PC-3 (cell line): ENCODE measurements around the gene MRPL24. TPM values are rescaled to one million over a fixed set of nuclear protein-coding genes. Genes with fewer than 3 reads are reported as not detected.

ENCODE experiments used
- ATAC-seq: fragments of 200-7000 bp; cut with Tn5 transposase; 2 replicates; pipeline ENCODE4 v1.9.1; 2020; ENCODE audit warnings: mild to moderate bottlenecking, moderate library complexity
- BruUV-seq: library from RNA; stranded (reverse); fragments of 400-500 nt; replicated peaks from 2 replicates; lab custom pipeline; 2021; lab: Mats Ljungman, UMichigan
- CTCF ChIA-PET: fragments of 300-600 bp; sonication (Branson Sonifier 250); formaldehyde crosslinking; loops from one replicate; lab custom pipeline; 2022; ENCODE audit warnings: antibody characterized with exemption; lab: Charles Lee
- POLR2A ChIA-PET: fragments of 300-600 bp; sonication (Branson Sonifier 250); formaldehyde crosslinking; loops from one replicate; lab custom pipeline; 2022; ENCODE audit warnings: antibody characterized with exemption; ENCODE audit not compliant: unreplicated experiment; lab: Charles Lee
- DNase-seq: peaks from one replicate; pipeline ENCODE4 v3.0.0-alpha.2; 2015
- H2AFZ ChIP-seq: fragments of 300-600 bp; sonication (generic); 2 replicates; pipeline ENCODE4 v1.6.0; 2016; ENCODE audit warnings: antibody characterized with exemption, low read length
- H3F3A ChIP-seq: fragments of 300-600 bp; sonication (generic); one replicate; pipeline ENCODE4 v1.6.0; 2017; ENCODE audit warnings: antibody characterized with exemption, low read length, control low read depth, mild to moderate bottlenecking; ENCODE audit not compliant: unreplicated experiment
- H3K27ac ChIP-seq: fragments of 300-600 bp; sonication (generic); 2 replicates; pipeline ENCODE4 v1.5.1; 2016; ENCODE audit warnings: mild to moderate bottlenecking, low read length
- H3K27me3 ChIP-seq: fragments of 300-600 bp; sonication (generic); 2 replicates; pipeline ENCODE4 v1.6.1; 2016; ENCODE audit warnings: low read length, mixed read lengths
- H3K36me3 ChIP-seq: fragments of 300-600 bp; sonication (generic); 2 replicates; pipeline ENCODE4 v1.6.1; 2016; ENCODE audit warnings: low read depth, mixed run types, low read length, mixed read lengths
- H3K4me1 ChIP-seq: fragments of 300-600 bp; sonication (generic); 2 replicates; pipeline ENCODE4 v1.5.1; 2016; ENCODE audit warnings: low read length; ENCODE audit not compliant: insufficient read depth
- H3K4me2 ChIP-seq: fragments of 300-600 bp; sonication (generic); 2 replicates; pipeline ENCODE4 v1.6.0; 2016; ENCODE audit warnings: low read length
- H3K4me3 ChIP-seq: fragments of 300-600 bp; sonication (generic); 2 replicates; pipeline ENCODE4 v1.5.1; 2016; ENCODE audit warnings: mild to moderate bottlenecking, low read length, mixed read lengths
- H3K79me2 ChIP-seq: fragments of 300-600 bp; sonication (generic); 2 replicates; pipeline ENCODE4 v1.6.1; 2017; ENCODE audit warnings: low read length, mixed read lengths
- H3K9ac ChIP-seq: fragments of 300-600 bp; sonication (generic); 2 replicates; pipeline ENCODE4 v1.6.0; 2016; ENCODE audit warnings: mild to moderate bottlenecking, low read length
- H3K9me2 ChIP-seq: fragments of 300-600 bp; sonication (generic); replicated peaks from 2 replicates; pipeline ENCODE4 v1.6.1; 2016; ENCODE audit warnings: mixed run types, low read length, mixed read lengths
- H3K9me3 ChIP-seq: fragments of 300-600 bp; sonication (generic); 2 replicates; pipeline ENCODE4 v1.6.1; 2016; ENCODE audit warnings: low read length, mixed read lengths
- H4K20me1 ChIP-seq: fragments of 300-600 bp; sonication (generic); 2 replicates; pipeline ENCODE4 v1.6.1; 2016; ENCODE audit warnings: low read length, mixed read lengths
- CTCF ChIP-seq: fragments of 300-600 bp; sonication (generic); conservative IDR thresholded peaks from 2 replicates; pipeline ENCODE4 v1.5.1; 2017; ENCODE audit warnings: antibody characterized with exemption, low read depth, mild to moderate bottlenecking, low read length
- EZH2 ChIP-seq: fragments of 300-600 bp; sonication (generic); IDR thresholded peaks from one replicate; pipeline ENCODE4 v1.6.1; 2017; ENCODE audit warnings: antibody characterized with exemption, mild to moderate bottlenecking, low read length; ENCODE audit not compliant: unreplicated experiment
- EZH2phosphoT487 ChIP-seq: fragments of 300-600 bp; sonication (generic); IDR thresholded peaks from 2 replicates; pipeline ENCODE4 v1.6.1; 2018; ENCODE audit warnings: mild to moderate bottlenecking, antibody characterized with exemption, low read length, borderline replicate concordance
- intact Hi-C: fragments of 100-400 bp; cut with micrococcal nuclease; formaldehyde crosslinking; loops from 2 replicates; pipeline ENCODE4 v1.9.0; 2023
- total RNA-seq: library from RNA; depleted of rRNA; stranded (reverse); fragments of >200 nt; gene quantifications from 2 replicates; pipeline ENCODE4 v1.2.3, GENCODE V29; 2014

Gene MRPL24
- total RNA-seq, 1 experiment from 2014 or later, result 275 TPM

GRCh38 chr1:156750191-156750672 is 9.3 kb upstream of the MRPL24 start:
- H3K79me2 ChIP-seq, result peaks cover 76% of the 10 kb centered on the region
- peak overlapping the region; percentile 99 for H3K27ac ChIP-seq
- POLR2A ChIA-PET, result no interaction called here
- peak; percentile 84 for DNase-seq
- no peaks in the 10 kb centered on the region for H3K27me3 ChIP-seq
- H2AFZ ChIP-seq, result peak overlapping the region; percentile 43
- H3K9ac ChIP-seq, result peak overlapping the region; percentile 99
- BruUV-seq, result no TSS peak
- H3K4me2 ChIP-seq, result peak overlapping the region; percentile 96
- peak overlapping the region; percentile 86 for H3K4me3 ChIP-seq
- 0 out of 2 replicates have a peak, but pooled peaks cover 5% of the 10 kb centered on the region for H4K20me1 ChIP-seq
- CTCF ChIA-PET, result interaction anchor here (0.6 to 1.6 kb wide), 2 partner anchors 24 to 293 kb away, joined by 3 to 7 read pairs; no protein-coding TSS in a partner anchor
- H3K9me3 ChIP-seq, result no peaks in the 10 kb centered on the region
- H3K9me2 ChIP-seq, result no peaks in the 10 kb centered on the region
- ATAC-seq, result peak; percentile 1; the same call in 1 of the 2 replicates
- H3K4me1 ChIP-seq, result peaks cover 56% of the 10 kb centered on the region
- intact Hi-C loops, result no loop called here
- TF ChIP-seq EZH2phosphoT487 (no peak), CTCF (no peak), EZH2 (no peak)
- peaks cover 16% of the 10 kb centered on the region; the same call in 1 of the 2 replicates for H3K36me3 ChIP-seq
- peaks cover 11% of the 10 kb centered on the region for H3F3A ChIP-seq

GRCh38 chr1:156749419-156750118 is 8.7 kb upstream of the MRPL24 start:
- Histone ChIP-seq H2AFZ (no peak overlapping the region), H3K9me2 (no peaks in the 10 kb centered on the region), H3K27ac (peak overlapping the region; percentile 99), H3K9ac (peak overlapping the region; percentile 99), H4K20me1 (0 out of 2 replicates have a peak, but pooled peaks cover 5% of the 10 kb centered on the region), H3K36me3 (peaks cover 23% of the 10 kb centered on the region; the same call in 1 of the 2 replicates), H3K79me2 (peaks cover 83% of the 10 kb centered on the region), H3K4me3 (peak overlapping the region; percentile 86), H3K4me2 (peak overlapping the region; percentile 96), H3F3A (peaks cover 11% of the 10 kb centered on the region), H3K27me3 (no peaks in the 10 kb centered on the region), H3K4me1 (peaks cover 56% of the 10 kb centered on the region), H3K9me3 (no peaks in the 10 kb centered on the region)
- no peak for TF ChIP-seq EZH2
- ATAC-seq (no peak), DNase-seq (peak; percentile 44)
- POLR2A ChIA-PET, result no interaction called here
- intact Hi-C loops, result no loop called here
- no TSS peak for BruUV-seq
- CTCF ChIA-PET, result interaction anchor here (0.6 to 1.6 kb wide), 2 partner anchors 24 to 292 kb away, joined by 3 to 7 read pairs; no protein-coding TSS in a partner anchor

- Histone ChIP-seq H3K4me3 (peak overlapping the region; percentile 86), H3K79me2 (peaks cover 87% of the 10 kb centered on the region), H3K36me3 (peaks cover 27% of the 10 kb centered on the region; the same call in 1 of the 2 replicates), H4K20me1 (0 out of 2 replicates have a peak, but pooled peaks cover 5% of the 10 kb centered on the region), H3K27me3 (no peaks in the 10 kb centered on the region), H3K4me2 (peak overlapping the region; percentile 96), H3K9me3 (no peaks in the 10 kb centered on the region), H3K4me1 (peaks cover 56% of the 10 kb centered on the region), H3K9ac (peak overlapping the region; percentile 99), H3F3A (peaks cover 11% of the 10 kb centered on the region), H2AFZ (peak overlapping the region; percentile 6; the same call in 1 of the 2 replicates), H3K27ac (peak overlapping the region; percentile 99), H3K9me2 (no peaks in the 10 kb centered on the region)
- BruUV-seq, result no TSS peak
- intact Hi-C loops, result no loop called here
- peak; percentile 4 for ATAC-seq
- no peak for TF ChIP-seq CTCF
- no peak for TF ChIP-seq EZH2
- TF ChIP-seq EZH2phosphoT487, result no peak
- peak; percentile 77 for DNase-seq
- POLR2A ChIA-PET, result no interaction called here
- CTCF ChIA-PET, result no interaction called here
Observed at GRCh38 chr1:156748670-156749418, 8.0 kb upstream of the MRPL24 start.
